ENCODE results near the gene ADAMTS20. TPM values are rescaled to one million over a fixed set of nuclear protein-coding genes. Genes with fewer than 3 reads are reported as not detected.
"Not testable (repeated sequence)": the region's sequence is repeated elsewhere in the genome, so short reads cannot be mapped to it uniquely, and the experiment has no call there.

The ADAMTS20 gene
- total RNA-seq, 1 donor from 2014 or later, result not detected

- DNase-seq (ENCODE audit: low read depth) (no peak), FAIRE-seq (no peak)
- Histone ChIP-seq H3K4me3 (ENCODE audit: low read depth, low read length) (no peak overlapping the region), H3K36me3 (ENCODE audit: control insufficient read depth, insufficient read depth, low read length) (no peaks in the 10 kb centered on the region), H3K27me3 (ENCODE audit: control insufficient read depth, insufficient read depth, low read length) (no peaks in the 10 kb centered on the region)
- TF ChIP-seq CTCF (IDR thresholded peaks at IDR 0.05; ENCODE audit: insufficient read depth, low read length, severe bottlenecking), result no peak
Measured at GRCh38 chr12:43378448-43378847, 173.6 kb downstream of the ADAMTS20 start.

- Histone ChIP-seq H3K27me3 (ENCODE audit: control insufficient read depth, insufficient read depth, low read length) (no peaks in the 10 kb centered on the region), H3K36me3 (ENCODE audit: control insufficient read depth, insufficient read depth, low read length) (no peaks in the 10 kb centered on the region), H3K4me3 (ENCODE audit: low read depth, low read length) (no peak overlapping the region)
- FAIRE-seq (no peak), DNase-seq (ENCODE audit: low read depth) (peak; percentile 96)
- TF ChIP-seq CTCF (IDR thresholded peaks at IDR 0.05; ENCODE audit: insufficient read depth, low read length, severe bottlenecking), result no peak
Measured at GRCh38 chr12:43370263-43370662, 181.7 kb downstream of the ADAMTS20 start.

- FAIRE-seq (no peak), DNase-seq (ENCODE audit: low read depth) (peak; percentile 75)
- H3K4me3 ChIP-seq (ENCODE audit: low read depth, low read length), result no peak overlapping the region
- no peaks in the 10 kb centered on the region for H3K36me3 ChIP-seq (ENCODE audit: control insufficient read depth, insufficient read depth, low read length)
- TF ChIP-seq CTCF (IDR thresholded peaks at IDR 0.05; ENCODE audit: insufficient read depth, low read length, severe bottlenecking), result no peak
- no peaks in the 10 kb centered on the region for H3K27me3 ChIP-seq (ENCODE audit: control insufficient read depth, insufficient read depth, low read length)
Measured at GRCh38 chr12:43362910-43363694, 188.9 kb downstream of the ADAMTS20 start.

GRCh38 chr12:43361031-43361710 lies 190.8 kb downstream of the ADAMTS20 start:
- H3K36me3 ChIP-seq (ENCODE audit: control insufficient read depth, insufficient read depth, low read length), result no peaks in the 10 kb centered on the region
- no peak overlapping the region for H3K4me3 ChIP-seq (ENCODE audit: low read depth, low read length)
- H3K27me3 ChIP-seq (ENCODE audit: control insufficient read depth, insufficient read depth, low read length), result no peaks in the 10 kb centered on the region
- no peak for FAIRE-seq
- DNase-seq (ENCODE audit: low read depth), result no peak
- TF ChIP-seq CTCF (IDR thresholded peaks at IDR 0.05; ENCODE audit: insufficient read depth, low read length, severe bottlenecking), result no peak

- not testable (repeated sequence) for FAIRE-seq; H3K27me3 ChIP-seq (ENCODE audit: control insufficient read depth, insufficient read depth, low read length); H3K4me3 ChIP-seq (ENCODE audit: low read depth, low read length); DNase-seq (ENCODE audit: low read depth); H3K36me3 ChIP-seq (ENCODE audit: control insufficient read depth, insufficient read depth, low read length)
Measured at GRCh38 chr12:43360001-43360400, 192.0 kb downstream of the ADAMTS20 start.

GRCh38 chr12:43357141-43357540 lies 194.9 kb downstream of the ADAMTS20 start:
- no peaks in the 10 kb centered on the region for H3K36me3 ChIP-seq (ENCODE audit: control insufficient read depth, insufficient read depth, low read length)
- FAIRE-seq (no peak), DNase-seq (ENCODE audit: low read depth) (peak; percentile 22)
- no peak overlapping the region for H3K4me3 ChIP-seq (ENCODE audit: low read depth, low read length)
- no peaks in the 10 kb centered on the region for H3K27me3 ChIP-seq (ENCODE audit: control insufficient read depth, insufficient read depth, low read length)
- TF ChIP-seq CTCF (IDR thresholded peaks at IDR 0.05; ENCODE audit: insufficient read depth, low read length, severe bottlenecking), result no peak
